ENCODE results near the gene OR2G6.
"Not testable (repeated sequence)": the region's sequence is repeated elsewhere in the genome, so short reads cannot be mapped to it uniquely, and the experiment has no call there.

OR2G6 gene

GRCh38 chr1:248507773-248508172 lies at the start of gene OR2G6:
OR2G6 (plus strand) TSS chr1:248508073; CDS start chr1:248521647, 13,574 bp downstream.
- in situ Hi-C loops (cut with HindIII; ENCODE audit: low sequenced_read_pairs): not testable (repeated sequence)

GRCh38 chr1:248459117-248459516 lies 48.8 kb upstream of the OR2G6 start:
- in situ Hi-C loops (cut with HindIII; ENCODE audit: low sequenced_read_pairs): not testable (repeated sequence)

DNA sequence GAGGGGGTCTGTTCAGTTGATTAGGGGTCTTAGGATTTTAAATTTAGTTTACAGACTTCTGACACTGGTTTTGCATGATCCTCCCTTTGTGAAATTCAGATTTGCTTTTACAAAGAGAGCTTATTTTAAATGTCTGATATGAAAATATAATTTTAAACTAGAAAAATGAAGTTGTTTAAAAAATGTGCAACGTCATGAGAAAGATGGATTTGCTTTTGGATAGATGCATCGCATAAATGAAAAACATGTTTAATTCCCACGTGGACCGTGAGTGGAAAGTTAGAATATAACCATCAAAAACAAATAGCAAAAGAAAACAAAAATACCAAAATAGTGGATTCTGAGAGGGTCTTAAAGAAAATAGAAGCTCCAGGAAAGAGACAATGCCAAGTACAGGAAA lies 36.7 kb upstream of the OR2G6 start:
- in situ Hi-C loops (cut with HindIII; ENCODE audit: low sequenced_read_pairs): no loop called here

GRCh38 chr1:248472111-248472510 lies 35.8 kb upstream of the OR2G6 start:
- in situ Hi-C loops (cut with HindIII; ENCODE audit: low sequenced_read_pairs): not testable (repeated sequence)

DNA sequence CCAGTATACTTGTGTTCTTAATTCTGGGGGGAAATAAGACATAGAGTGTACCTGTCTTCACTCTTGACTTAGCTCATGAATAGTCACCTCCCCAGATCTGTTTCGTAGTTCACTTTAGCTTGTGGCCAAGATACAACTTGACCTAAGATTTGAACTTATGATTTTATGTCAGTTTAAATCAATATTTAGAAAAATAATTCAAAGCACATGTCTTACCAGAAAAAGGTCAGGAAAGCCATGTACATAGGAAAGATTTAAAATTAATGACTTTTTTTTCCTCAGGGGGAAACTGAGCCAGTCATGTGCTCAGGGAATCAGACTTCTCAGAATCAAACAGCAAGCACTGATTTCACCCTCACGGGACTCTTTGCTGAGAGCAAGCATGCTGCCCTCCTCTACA lies 34.8 kb upstream of the OR2G6 start, which contains the start of gene OR2T3:
Gene OR2T3 (plus strand): TSS at position 301 of the 400 bp plus-strand sequence. CDS start 0 bp downstream, at position 301.
- in situ Hi-C loops (cut with HindIII; ENCODE audit: low sequenced_read_pairs): not testable (repeated sequence)

GRCh38 chr1:248475660-248476059 lies 32.2 kb upstream of the OR2G6 start:
- in situ Hi-C loops (cut with HindIII; ENCODE audit: low sequenced_read_pairs): not testable (repeated sequence)

GRCh38 chr1:248481686-248482579 lies 25.9 kb upstream of the OR2G6 start:
- in situ Hi-C loops (cut with HindIII; ENCODE audit: low sequenced_read_pairs): not testable (repeated sequence)

DNA sequence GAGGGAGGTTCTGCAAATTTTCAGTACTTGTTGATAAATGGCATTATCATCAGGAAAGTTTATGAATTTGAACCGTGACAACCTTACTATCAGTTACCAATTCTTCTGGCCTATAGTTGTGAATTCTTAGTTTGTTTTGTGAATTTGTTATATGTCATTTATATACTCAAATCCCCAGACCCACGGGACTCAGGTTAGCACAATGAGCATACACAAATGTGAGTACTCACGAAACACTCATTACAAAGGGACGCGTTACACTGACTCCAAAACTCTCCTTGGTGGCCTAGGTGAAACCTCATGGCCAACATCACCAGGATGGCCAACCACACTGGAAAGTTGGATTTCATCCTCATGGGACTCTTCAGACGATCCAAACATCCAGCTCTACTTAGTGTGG lies 19.6 kb upstream of the OR2G6 start, which contains the start of gene OR2T5:
Gene OR2T5 (plus strand): TSS at position 301 of the 400 bp plus-strand sequence. CDS start 0 bp downstream, at position 301.
- in situ Hi-C loops (cut with HindIII; ENCODE audit: low sequenced_read_pairs): not testable (repeated sequence)

DNA sequence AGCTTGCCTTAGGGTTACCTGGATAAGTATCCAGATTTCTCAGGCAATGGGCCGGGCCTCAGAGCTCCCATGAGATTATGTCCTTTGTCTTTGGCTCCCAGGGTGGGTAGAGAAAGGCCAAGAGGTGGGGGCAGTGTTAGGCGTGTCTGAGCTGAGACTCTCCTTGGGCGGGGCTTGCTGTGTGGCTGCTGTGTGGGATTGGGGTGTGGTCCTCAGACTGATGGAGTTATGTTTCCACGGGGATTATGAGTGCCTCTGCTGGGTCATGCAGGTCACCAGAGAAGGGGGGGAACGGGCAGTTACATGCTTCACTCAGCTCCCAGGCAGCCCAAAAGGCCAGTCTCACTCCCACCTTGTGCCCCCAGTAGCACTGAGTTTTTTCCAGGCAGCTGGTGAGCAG lies 11.2 kb upstream of the OR2G6 start:
- in situ Hi-C loops (cut with HindIII; ENCODE audit: low sequenced_read_pairs): not testable (repeated sequence)

GRCh38 chr1:248500305-248501035 lies 7.4 kb upstream of the OR2G6 start:
- in situ Hi-C loops (cut with HindIII; ENCODE audit: low sequenced_read_pairs): not testable (repeated sequence)

DNA sequence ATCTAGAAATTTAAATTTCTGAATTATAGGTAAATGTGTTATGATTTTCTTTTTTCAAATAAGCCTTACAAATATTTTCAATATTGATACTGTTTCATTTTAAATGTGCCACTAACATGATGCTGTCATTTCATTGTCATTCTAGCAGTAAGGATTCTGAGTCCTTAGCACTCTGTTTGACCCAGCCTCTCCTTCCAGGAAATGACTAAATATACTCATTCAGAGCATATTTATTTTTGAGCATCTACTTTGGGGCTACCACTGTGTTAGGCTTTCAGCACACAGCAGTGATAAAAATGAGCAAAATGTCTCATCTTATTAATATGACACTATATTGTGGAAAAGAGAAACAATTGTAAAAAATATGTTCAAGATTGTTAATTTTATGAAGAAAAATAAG lies 2.3 kb downstream of the OR2G6 start:
- in situ Hi-C loops (cut with HindIII; ENCODE audit: low sequenced_read_pairs): not testable (repeated sequence)

DNA sequence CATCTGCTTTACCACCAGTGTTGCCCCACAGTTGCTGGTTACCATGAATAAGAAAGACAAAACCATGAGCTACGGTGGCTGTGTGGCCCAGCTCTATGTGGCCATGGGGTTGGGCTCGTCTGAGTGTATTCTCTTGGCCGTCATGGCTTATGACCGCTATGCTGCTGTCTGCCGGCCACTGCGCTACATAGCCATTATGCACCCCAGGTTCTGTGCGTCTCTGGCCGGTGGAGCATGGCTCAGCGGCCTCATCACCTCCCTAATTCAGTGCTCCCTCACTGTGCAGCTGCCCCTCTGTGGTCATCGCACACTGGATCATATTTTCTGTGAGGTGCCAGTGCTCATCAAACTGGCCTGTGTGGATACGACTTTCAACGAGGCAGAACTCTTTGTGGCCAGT lies 14.0 kb downstream of the OR2G6 start:
- in situ Hi-C loops (cut with HindIII; ENCODE audit: low sequenced_read_pairs): no loop called here

GRCh38 chr1:248537449-248537848 lies 29.6 kb downstream of the OR2G6 start:
- in situ Hi-C loops (cut with HindIII; ENCODE audit: low sequenced_read_pairs): not testable (repeated sequence)

DNA sequence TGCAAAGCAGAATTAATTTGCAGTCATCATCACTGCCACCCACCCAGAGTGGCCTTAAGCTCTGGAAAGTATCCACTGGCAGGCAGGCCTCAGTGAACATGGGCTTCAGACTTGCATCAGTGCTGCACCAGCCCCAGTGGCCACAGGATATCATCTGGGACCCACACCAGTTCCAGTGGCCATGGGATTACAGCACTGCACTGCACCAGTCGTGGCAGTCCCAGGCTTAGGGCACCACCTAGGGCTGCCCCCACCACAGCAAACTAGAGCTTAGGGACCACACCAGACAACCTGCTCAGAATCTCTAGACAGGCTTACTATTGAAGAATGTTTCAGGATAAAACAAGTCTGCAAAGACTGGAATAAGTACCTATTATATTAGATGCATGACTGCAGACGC lies 39.5 kb downstream of the OR2G6 start:
- in situ Hi-C loops (cut with HindIII; ENCODE audit: low sequenced_read_pairs): not testable (repeated sequence)

- in situ Hi-C loops (cut with HindIII; ENCODE audit: low sequenced_read_pairs): not testable (repeated sequence)
These were observed 43.2 kb downstream of the OR2G6 start for GRCh38 chr1:248551027-248551426.

DNA sequence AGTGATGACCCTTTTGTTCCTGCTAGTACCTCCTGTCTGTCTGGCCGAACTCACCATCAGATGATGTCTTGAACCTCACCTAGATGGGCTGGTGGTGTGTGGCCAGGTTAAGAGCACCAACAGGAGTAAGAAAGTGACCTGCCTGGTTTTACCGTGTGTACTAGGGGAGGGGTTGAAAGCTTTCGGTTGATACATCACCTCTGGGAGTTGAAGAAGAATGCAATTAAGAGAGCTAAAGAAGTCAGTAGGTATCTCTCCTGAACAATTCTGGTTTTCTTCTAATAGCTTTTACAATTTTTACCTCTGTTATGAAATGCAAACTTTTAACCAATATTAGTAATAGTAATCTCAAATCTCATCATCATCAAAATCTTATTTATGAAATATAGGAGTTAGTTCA lies 54.8 kb downstream of the OR2G6 start, which contains the start of gene OR2T29:
Gene OR2T29 (minus strand): TSS at position 101 of the 400 bp plus-strand sequence. CDS start 3,281 bp downstream, outside the sequence.
- in situ Hi-C loops (cut with HindIII; ENCODE audit: low sequenced_read_pairs): not testable (repeated sequence)

- in situ Hi-C loops (cut with HindIII; ENCODE audit: low sequenced_read_pairs): not testable (repeated sequence)
These were observed 57.9 kb downstream of the OR2G6 start for GRCh38 chr1:248565530-248566373.

GRCh38 chr1:248569049-248569448 lies 61.2 kb downstream of the OR2G6 start:
- in situ Hi-C loops (cut with HindIII; ENCODE audit: low sequenced_read_pairs): not testable (repeated sequence)

GRCh38 chr1:248570811-248571210 lies 62.9 kb downstream of the OR2G6 start:
- in situ Hi-C loops (cut with HindIII; ENCODE audit: low sequenced_read_pairs): not testable (repeated sequence)

- in situ Hi-C loops (cut with HindIII; ENCODE audit: low sequenced_read_pairs): not testable (repeated sequence)
These were observed 64.2 kb downstream of the OR2G6 start for GRCh38 chr1:248572049-248572448.

Data from endothelial cell of hepatic sinusoid (primary cell).